Ascending aorta (tissue), 2 donors: ENCODE results near the gene METTL16. TPM values are rescaled to one million over a fixed set of nuclear protein-coding genes. Genes with fewer than 3 reads are reported as not detected.
"Not testable (repeated sequence)": the region's sequence is repeated elsewhere in the genome, so short reads cannot be mapped to it uniquely, and the experiment has no call there.

Experiments
- DNase-seq, 2 donors: peaks; one replicate each; pipeline ENCODE4 v3.0.0-alpha.2; 2019; ENCODE audit warnings: low spot score in 2 of 2
- H3K27ac ChIP-seq, 2 donors: fragments of 200-600 bp; sonication (generic); one replicate each; pipeline ENCODE4 v1.5.1; 2016 to 2017; ENCODE audit warnings: mild to moderate bottlenecking in 1 of 2
- H3K27me3 ChIP-seq: fragments of 200-600 bp; sonication (generic); one replicate; pipeline ENCODE4 v1.5.1; 2017
- H3K36me3 ChIP-seq, 2 donors: fragments of 200-600 bp; sonication (generic); one replicate each; pipeline ENCODE4 v1.5.1; 2016
- H3K4me1 ChIP-seq, 2 donors: fragments of 200-600 bp; sonication (generic); one replicate each; pipeline ENCODE4 v1.5.1; 2016 to 2017; ENCODE audit warnings: mild to moderate bottlenecking in 1 of 2
- H3K4me3 ChIP-seq, 2 donors: fragments of 200-600 bp; sonication (generic); one replicate each; pipeline ENCODE4 v1.5.1; 2016 to 2017; ENCODE audit warnings: mild to moderate bottlenecking in 1 of 2
- H3K9me3 ChIP-seq, 2 donors: fragments of 200-600 bp; sonication (generic); one replicate each; pipeline ENCODE4 v1.5.1; 2016
- intact Hi-C: fragments of 100-400 bp; cut with DNase I; formaldehyde crosslinking; loops from one replicate; pipeline ENCODE4 v1.15.1; 2023
- total RNA-seq: library from RNA; depleted of rRNA; stranded (reverse); fragments of >200 nt; gene quantifications from one replicate; pipeline ENCODE4 v1.1.0, GENCODE V29; 2016
- TF ChIP-seq, protein P1 (sequence below), 3 experiments: fragments of 200-600 bp in 2 of 3; fragments of 450-650 bp in 1 of 3; sonication (generic) in 2 of 3; IDR thresholded peaks; one replicate each; pipeline ENCODE4 v1.5.1; 2016 to 2019; ENCODE audit warnings: antibody characterized with exemption in 3 of 3, mild to moderate bottlenecking in 1 of 3, moderate library complexity in 1 of 3

METTL16 gene
- total RNA-seq, 1 donor from 2014 or later: 15.3 TPM

GRCh38 chr17:2442166-2442565 lies 69.5 kb downstream of the METTL16 start:
- Histone ChIP-seq H3K27me3 (no peaks in the 10 kb centered on the region), H3K36me3 (peaks cover 19 to 20% of the 10 kb centered on the region in 2 donors), H3K27ac (no peak overlapping the region), H3K4me1 (no peaks in the 10 kb centered on the region), H3K9me3 (no peaks in the 10 kb centered on the region), H3K4me3 (no peak overlapping the region)
- no peak for DNase-seq
- intact Hi-C loops: no loop called here
- TF ChIP-seq, protein P1, sequence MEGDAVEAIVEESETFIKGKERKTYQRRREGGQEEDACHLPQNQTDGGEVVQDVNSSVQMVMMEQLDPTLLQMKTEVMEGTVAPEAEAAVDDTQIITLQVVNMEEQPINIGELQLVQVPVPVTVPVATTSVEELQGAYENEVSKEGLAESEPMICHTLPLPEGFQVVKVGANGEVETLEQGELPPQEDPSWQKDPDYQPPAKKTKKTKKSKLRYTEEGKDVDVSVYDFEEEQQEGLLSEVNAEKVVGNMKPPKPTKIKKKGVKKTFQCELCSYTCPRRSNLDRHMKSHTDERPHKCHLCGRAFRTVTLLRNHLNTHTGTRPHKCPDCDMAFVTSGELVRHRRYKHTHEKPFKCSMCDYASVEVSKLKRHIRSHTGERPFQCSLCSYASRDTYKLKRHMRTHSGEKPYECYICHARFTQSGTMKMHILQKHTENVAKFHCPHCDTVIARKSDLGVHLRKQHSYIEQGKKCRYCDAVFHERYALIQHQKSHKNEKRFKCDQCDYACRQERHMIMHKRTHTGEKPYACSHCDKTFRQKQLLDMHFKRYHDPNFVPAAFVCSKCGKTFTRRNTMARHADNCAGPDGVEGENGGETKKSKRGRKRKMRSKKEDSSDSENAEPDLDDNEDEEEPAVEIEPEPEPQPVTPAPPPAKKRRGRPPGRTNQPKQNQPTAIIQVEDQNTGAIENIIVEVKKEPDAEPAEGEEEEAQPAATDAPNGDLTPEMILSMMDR (IDR thresholded peaks at IDR 0.05): no peak

- Histone ChIP-seq H3K27ac (no peak overlapping the region), H3K4me3 (no peak overlapping the region), H3K27me3 (no peaks in the 10 kb centered on the region), H3K9me3 (no peaks in the 10 kb centered on the region), H3K4me1 (no peaks in the 10 kb centered on the region), H3K36me3 (peaks cover 30 to 31% of the 10 kb centered on the region in 2 donors)
- TF ChIP-seq, protein P1 (IDR thresholded peaks at IDR 0.05): no peak
- DNase-seq: no peak
- intact Hi-C loops: no loop called here
Measured at GRCh38 chr17:2440930-2441329, 70.8 kb downstream of the METTL16 start.

GRCh38 chr17:2439997-2440396 lies 71.7 kb downstream of the METTL16 start:
- H3K4me1 ChIP-seq, H3K9me3 ChIP-seq, intact Hi-C loops, H3K27ac ChIP-seq, H3K27me3 ChIP-seq, H3K4me3 ChIP-seq, DNase-seq: not testable (repeated sequence)
- peaks cover 34 to 38% of the 10 kb centered on the region in 2 donors for H3K36me3 ChIP-seq

DNA sequence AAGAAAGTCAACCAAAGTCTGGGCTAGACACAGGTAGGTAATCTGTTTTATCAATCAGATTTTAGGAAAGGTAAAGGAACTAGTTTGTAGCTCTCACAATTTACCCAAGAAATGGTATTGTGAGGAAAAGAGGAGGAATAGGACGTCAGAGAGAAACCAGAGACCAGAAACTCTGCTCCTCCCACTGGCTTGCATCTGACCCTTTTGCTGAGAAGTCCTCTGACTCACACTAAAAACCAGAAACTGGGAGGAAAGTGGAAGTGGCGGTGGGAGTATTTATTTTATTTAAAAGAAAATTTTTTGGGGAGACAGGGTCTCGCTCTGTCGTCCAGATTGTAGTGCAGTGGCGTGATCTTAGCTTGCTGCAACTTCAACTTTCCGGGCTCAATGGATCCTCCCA lies 72.9 kb downstream of the METTL16 start:
- Histone ChIP-seq H3K9me3 (no peaks in the 10 kb centered on the region), H3K36me3 (peaks cover 34 to 38% of the 10 kb centered on the region in 2 donors), H3K27me3 (no peaks in the 10 kb centered on the region), H3K4me1 (no peaks in the 10 kb centered on the region), H3K4me3 (no peak overlapping the region), H3K27ac (no peak overlapping the region)
- TF ChIP-seq, protein P1 (IDR thresholded peaks at IDR 0.05): no peak
- intact Hi-C loops: no loop called here
- DNase-seq: no peak

- peaks cover 42 to 44% of the 10 kb centered on the region in 2 donors for H3K36me3 ChIP-seq
- TF ChIP-seq, protein P1 (IDR thresholded peaks at IDR 0.05): no peak
Measured at GRCh38 chr17:2436316-2436905, 75.3 kb downstream of the METTL16 start.

DNA sequence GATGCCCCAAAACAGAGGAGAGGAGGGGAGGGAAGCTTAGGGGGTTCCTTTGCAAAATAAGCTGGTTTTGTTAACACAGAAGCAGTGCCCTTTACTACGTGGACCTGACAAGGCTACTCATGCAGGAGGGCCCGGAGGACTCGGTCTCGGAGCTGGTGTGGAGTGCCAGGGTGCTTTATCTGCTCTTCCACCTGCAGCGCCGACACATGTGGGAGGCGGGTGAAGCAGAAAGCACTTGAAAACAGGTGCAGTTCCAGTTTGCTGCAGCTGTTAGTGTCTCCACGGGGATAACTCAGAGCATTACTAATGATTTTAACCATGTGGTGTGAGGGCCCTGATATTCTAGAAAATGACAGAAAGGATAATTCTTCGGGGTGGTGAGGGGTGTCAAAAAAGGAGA lies 75.8 kb downstream of the METTL16 start:
- TF ChIP-seq, protein P1 (IDR thresholded peaks at IDR 0.05): no peak
- Histone ChIP-seq H3K4me1 (no peaks in the 10 kb centered on the region), H3K9me3 (no peaks in the 10 kb centered on the region), H3K4me3 (no peak overlapping the region), H3K27ac (no peak overlapping the region), H3K27me3 (no peaks in the 10 kb centered on the region), H3K36me3 (peaks cover 39 to 44% of the 10 kb centered on the region in 2 donors)
- DNase-seq: no peak
- intact Hi-C loops: no loop called here

More at GRCh38 chr17:2436316-2436905, 75.3 kb downstream of the METTL16 start:
- Histone ChIP-seq H3K4me1 (no peaks in the 10 kb centered on the region), H3K9me3 (no peaks in the 10 kb centered on the region), H3K4me3 (no peak overlapping the region), H3K27ac (no peak overlapping the region), H3K27me3 (no peaks in the 10 kb centered on the region)
- no peak for DNase-seq
- intact Hi-C loops: no loop called here
